ENCODE results near the gene SH2D3A. TPM values are rescaled to one million over a fixed set of nuclear protein-coding genes. Genes with fewer than 3 reads are reported as not detected.

Gene SH2D3A
- total RNA-seq, 1 experiment from 2014 or later = 17.9 TPM

- Histone ChIP-seq H3K79me2 (ENCODE audit: insufficient read depth, low read length) (no peaks in the 10 kb centered on the region; the same call in 1 of the 2 replicates), H4K20me1 (ENCODE audit: control insufficient read depth, insufficient read depth, insufficient read length) (peaks cover 2% of the 10 kb centered on the region), H2BK12ac (ENCODE audit: insufficient read length, low read depth, low read length) (no peak within 1 kb of the TSS), H2BK120ac (ENCODE audit: low read depth, low read length, poor library complexity, severe bottlenecking) (no peak within 1 kb of the TSS), H2AK5ac (ENCODE audit: insufficient read length, low read length) (no peak within 1 kb of the TSS), H4K8ac (replicated peaks; ENCODE audit: insufficient read length, low read depth, low read length) (no peak within 1 kb of the TSS), H3K4ac (ENCODE audit: low read depth, low read length) (no peak within 1 kb of the TSS), H4K5ac (ENCODE audit: insufficient read length, low read depth, low read length) (no peak within 1 kb of the TSS), H2BK15ac (ENCODE audit: low read depth, low read length) (peak within 1 kb of the TSS; percentile 2; the same call in 1 of the 2 replicates), H3K23me2 (ENCODE audit: insufficient read length, low read depth, low read length, poor library complexity, severe bottlenecking) (peaks cover 25% of the 10 kb centered on the region), H3K79me1 (ENCODE audit: insufficient read depth, low read depth, low read length, poor library complexity, severe bottlenecking) (no peaks in the 10 kb centered on the region), H3K27me3 (ENCODE audit: insufficient read depth, low read length) (no peaks in the 10 kb centered on the region), H2BK20ac (ENCODE audit: low read depth, low read length, poor library complexity, severe bottlenecking) (no peak within 1 kb of the TSS), H3K27ac (ENCODE audit: insufficient read length, low read depth, low read length) (peak within 1 kb of the TSS; percentile 42), H3K9me3 (ENCODE audit: control insufficient read depth, low read depth, low read length) (no peaks in the 10 kb centered on the region), H2BK5ac (ENCODE audit: insufficient read length, low read length) (no peak within 1 kb of the TSS), H3K4me2 (ENCODE audit: insufficient read depth, insufficient read length, low read length) (peak within 1 kb of the TSS; percentile 97), H3K23ac (ENCODE audit: insufficient read length, low read depth, low read length) (no peak within 1 kb of the TSS), H3T11ph (ENCODE audit: low read length) (no peak within 1 kb of the TSS), H3K14ac (ENCODE audit: insufficient read depth, low read length) (peak within 1 kb of the TSS; percentile 98), H3K9ac (ENCODE audit: extremely low read depth, insufficient read length, low read length) (peak within 1 kb of the TSS; percentile 72), H3K56ac (ENCODE audit: insufficient read length, low read depth, low read length) (no peak within 1 kb of the TSS), H4K91ac (ENCODE audit: insufficient read length, low read depth, low read length) (no peak within 1 kb of the TSS), H3K4me1 (ENCODE audit: insufficient read depth, low read length) (peaks cover 7% of the 10 kb centered on the region; the same call in 1 of the 2 replicates), H2AFZ (ENCODE audit: low read length) (no peak within 1 kb of the TSS), H3K18ac (ENCODE audit: insufficient read length, low read depth, low read length) (peak within 1 kb of the TSS; percentile 98)
- DNase-seq = peak; percentile 100
- Mint-ChIP-seq H3K4me1 (peaks cover 37 to 50% of the 10 kb centered on the region in 2 experiments), H3K36me3 (ENCODE audit: insufficient read depth in 1 of 3, low read depth in 3 of 3) (peaks cover 9 to 16% (median 12%) of the 10 kb centered on the region in 3 experiments), H3K9me3 (no peaks in the 10 kb centered on the region), H3K4me3 (peak within 1 kb of the TSS; percentile 88 to 97), H3K27ac (peak within 1 kb of the TSS; percentile 95 to 98 (median 97)), H3K27me3 (ENCODE audit: low read depth) (no peaks in the 10 kb centered on the region)
- no CpG with 5 or more reads among the region's 55 CpGs for WGBS (ENCODE audit: extremely low coverage, insufficient read length, low lambda C conversion rate)
- TF ChIP-seq CTCF (conservative IDR thresholded peaks at IDR 0.05) = no peak
These were observed 29.9 kb downstream of the SH2D3A start, which contains the start of gene GPR108 for GRCh38 chr19:6737284-6737872. TSS of gene GPR108 (minus strand) at chr19:6737580. CDS start at chr19:6737576, 4 bp downstream.
